Measurements from ENCODE around the gene PHLDB2. TPM values are rescaled to one million over a fixed set of nuclear protein-coding genes. Genes with fewer than 3 reads are reported as not detected.

The PHLDB2 gene
- total RNA-seq, 2 experiments from 2014 or later: 5.8 to 6.0 TPM

- H3K4me1 Mint-ChIP-seq (ENCODE audit: low read depth): peaks cover 10% of the 10 kb centered on the region
- TF ChIP-seq, protein P1, sequence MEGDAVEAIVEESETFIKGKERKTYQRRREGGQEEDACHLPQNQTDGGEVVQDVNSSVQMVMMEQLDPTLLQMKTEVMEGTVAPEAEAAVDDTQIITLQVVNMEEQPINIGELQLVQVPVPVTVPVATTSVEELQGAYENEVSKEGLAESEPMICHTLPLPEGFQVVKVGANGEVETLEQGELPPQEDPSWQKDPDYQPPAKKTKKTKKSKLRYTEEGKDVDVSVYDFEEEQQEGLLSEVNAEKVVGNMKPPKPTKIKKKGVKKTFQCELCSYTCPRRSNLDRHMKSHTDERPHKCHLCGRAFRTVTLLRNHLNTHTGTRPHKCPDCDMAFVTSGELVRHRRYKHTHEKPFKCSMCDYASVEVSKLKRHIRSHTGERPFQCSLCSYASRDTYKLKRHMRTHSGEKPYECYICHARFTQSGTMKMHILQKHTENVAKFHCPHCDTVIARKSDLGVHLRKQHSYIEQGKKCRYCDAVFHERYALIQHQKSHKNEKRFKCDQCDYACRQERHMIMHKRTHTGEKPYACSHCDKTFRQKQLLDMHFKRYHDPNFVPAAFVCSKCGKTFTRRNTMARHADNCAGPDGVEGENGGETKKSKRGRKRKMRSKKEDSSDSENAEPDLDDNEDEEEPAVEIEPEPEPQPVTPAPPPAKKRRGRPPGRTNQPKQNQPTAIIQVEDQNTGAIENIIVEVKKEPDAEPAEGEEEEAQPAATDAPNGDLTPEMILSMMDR (IDR thresholded peaks at IDR 0.05): no peak
- Histone ChIP-seq H3K36me3 (ENCODE audit: insufficient read depth, low read length) (no peaks in the 10 kb centered on the region), H3K4me3 (ENCODE audit: low read length) (no peak overlapping the region), H3K4me1 (ENCODE audit: insufficient read depth, low read length) (peaks cover 8% of the 10 kb centered on the region), H3K27me3 (ENCODE audit: control insufficient read depth in 1 of 2, insufficient read depth in 2 of 2, low read length in 2 of 2) (no peaks in the 10 kb centered on the region), H3K27ac (ENCODE audit: low read depth in 1 of 2, low read length in 2 of 2) (no peak overlapping the region), H3K9me3 (ENCODE audit: control insufficient read depth in 1 of 2, insufficient read depth in 1 of 2, low read length in 2 of 2) (no peaks in the 10 kb centered on the region)
- ATAC-seq (ENCODE audit: poor library complexity): no peak
- H3K9me3 Mint-ChIP-seq: no peaks in the 10 kb centered on the region
- intact Hi-C loops (cut with DNase I, micrococcal nuclease): loop anchor here in 1 of 2 experiments (5.0 kb wide), 1 partner anchor 33 kb away; the partner anchor contains the start of gene ABHD10
- no peak for DNase-seq
- no peaks in the 10 kb centered on the region for H3K27me3 Mint-ChIP-seq
- POLR2A ChIA-PET: no interaction called here
- no peak overlapping the region for H3K27ac Mint-ChIP-seq
- CTCF ChIA-PET: no interaction called here
- no peaks in the 10 kb centered on the region for H3K36me3 Mint-ChIP-seq (ENCODE audit: low read depth)
- no peak overlapping the region for H3K4me3 Mint-ChIP-seq
Measured at GRCh38 chr3:112010636-112011035, 151.6 kb downstream of the PHLDB2 start.

DNA sequence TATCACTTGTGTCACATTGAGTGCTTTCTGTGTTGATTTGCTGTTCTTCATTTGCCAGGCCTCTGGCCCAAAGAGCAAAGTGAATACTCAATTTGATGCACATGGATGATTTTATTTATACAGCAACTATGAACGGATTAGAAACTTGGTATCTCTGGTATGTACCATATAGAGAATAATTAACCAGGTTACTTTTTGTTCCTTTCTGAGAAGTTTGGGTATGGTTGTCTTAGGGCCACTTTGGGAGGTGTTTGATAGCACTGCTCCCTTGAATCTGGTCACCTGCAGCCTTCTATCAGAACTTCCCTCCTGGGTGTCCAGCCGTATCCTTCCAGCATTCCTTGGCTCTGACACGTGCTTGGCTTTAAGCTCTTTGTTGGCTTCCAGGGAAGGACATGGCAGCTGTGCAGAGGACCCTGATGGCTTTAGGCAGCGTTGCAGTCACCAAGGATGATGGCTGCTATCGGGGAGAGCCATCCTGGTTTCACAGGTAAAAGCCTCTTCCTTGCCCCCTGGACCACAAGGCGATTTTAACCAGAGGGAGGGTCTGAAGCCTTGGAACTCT is 152.4 kb downstream of the PHLDB2 start:
- TF ChIP-seq, protein P1 (IDR thresholded peaks at IDR 0.05): no peak
- no peaks in the 10 kb centered on the region for H3K9me3 Mint-ChIP-seq
- H3K27me3 Mint-ChIP-seq: no peaks in the 10 kb centered on the region
- Histone ChIP-seq H3K9me3 (ENCODE audit: control insufficient read depth in 1 of 2, insufficient read depth in 1 of 2, low read length in 2 of 2) (no peaks in the 10 kb centered on the region), H3K4me3 (ENCODE audit: low read length) (no peak overlapping the region), H3K36me3 (ENCODE audit: insufficient read depth, low read length) (no peaks in the 10 kb centered on the region), H3K27me3 (ENCODE audit: control insufficient read depth in 1 of 2, insufficient read depth in 2 of 2, low read length in 2 of 2) (no peaks in the 10 kb centered on the region), H3K4me1 (ENCODE audit: insufficient read depth, low read length) (peaks cover 8% of the 10 kb centered on the region), H3K27ac (ENCODE audit: low read depth in 1 of 2, low read length in 2 of 2) (no peak overlapping the region)
- ChIA-PET POLR2A (interaction anchor here (0.6 kb wide), 1 partner anchor 9 kb away, joined by 3 read pairs; no protein-coding TSS in a partner anchor), CTCF (no interaction called here)
- no peaks in the 10 kb centered on the region for H3K36me3 Mint-ChIP-seq (ENCODE audit: low read depth)
- no peak for ATAC-seq (ENCODE audit: poor library complexity)
- peaks cover 10% of the 10 kb centered on the region for H3K4me1 Mint-ChIP-seq (ENCODE audit: low read depth)
- intact Hi-C loops (cut with DNase I, micrococcal nuclease): loop anchor here in 1 of 2 experiments (5.0 kb wide), 1 partner anchor 34 kb away; the partner anchor contains the start of gene ABHD10
- DNase-seq: no peak
- H3K27ac Mint-ChIP-seq: no peak overlapping the region
- H3K4me3 Mint-ChIP-seq: no peak overlapping the region

DNA sequence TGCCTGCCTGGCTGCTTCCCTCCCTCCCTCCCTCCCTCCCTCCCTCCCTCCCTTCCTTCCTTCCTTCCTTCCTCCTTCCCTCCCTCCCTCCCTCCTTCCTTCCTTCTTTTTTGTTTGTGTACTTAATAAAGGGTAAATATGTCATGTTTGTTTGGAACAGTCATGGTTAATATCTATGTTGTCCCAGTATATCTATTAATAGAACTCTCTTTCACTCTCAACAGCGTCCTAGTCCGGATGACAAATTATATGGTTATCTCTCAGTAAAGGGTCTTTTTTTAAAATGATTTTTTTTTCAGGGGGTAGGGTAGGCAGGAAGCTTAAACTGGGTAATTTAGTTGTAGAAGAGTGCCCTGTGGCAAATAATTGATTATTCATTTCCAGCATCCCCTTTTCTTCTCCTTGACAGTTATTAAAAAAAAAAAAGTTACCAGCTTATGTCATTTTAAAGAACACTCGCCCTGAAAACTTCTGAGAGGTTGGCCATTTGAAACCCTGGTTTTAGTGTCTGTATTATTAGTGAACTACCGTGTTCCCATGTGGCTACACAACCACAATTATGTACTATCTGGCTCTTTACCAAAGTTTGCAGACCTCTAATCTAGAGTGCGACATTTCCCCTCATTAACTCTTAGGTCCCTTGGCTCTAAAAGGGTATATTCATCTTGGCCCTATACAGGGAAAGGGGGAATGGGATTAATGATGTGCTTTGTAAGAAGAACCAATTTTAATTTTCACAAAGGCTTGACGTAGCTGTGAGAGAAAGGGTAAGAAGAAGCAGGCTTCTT is 153.3 kb downstream of the PHLDB2 start:
- ChIA-PET CTCF (interaction anchor here (1.3 to 2.3 kb wide), 8 partner anchors 8 to 342 kb away, joined by 3 to 23 read pairs (median 6); no protein-coding TSS in a partner anchor), POLR2A (interaction anchor here (0.6 to 1.5 kb wide), 3 partner anchors 10 to 14 kb away, joined by 3 to 4 read pairs (median 4); partner anchors contain the start of gene TAGLN3)
- DNase-seq: no peak
- Histone ChIP-seq H3K4me1 (ENCODE audit: insufficient read depth, low read length) (peaks cover 8% of the 10 kb centered on the region), H3K9me3 (ENCODE audit: control insufficient read depth in 1 of 2, insufficient read depth in 1 of 2, low read length in 2 of 2) (no peaks in the 10 kb centered on the region), H3K27me3 (ENCODE audit: control insufficient read depth in 1 of 2, insufficient read depth in 2 of 2, low read length in 2 of 2) (no peaks in the 10 kb centered on the region), H3K36me3 (ENCODE audit: insufficient read depth, low read length) (no peaks in the 10 kb centered on the region), H3K4me3 (ENCODE audit: low read length) (no peak overlapping the region), H3K27ac (ENCODE audit: low read depth in 1 of 2, low read length in 2 of 2) (no peak overlapping the region)
- TF ChIP-seq, protein P1 (IDR thresholded peaks at IDR 0.05): no peak
- Mint-ChIP-seq H3K9me3 (no peaks in the 10 kb centered on the region), H3K4me3 (no peak overlapping the region), H3K27ac (no peak overlapping the region), H3K4me1 (ENCODE audit: low read depth) (peaks cover 10% of the 10 kb centered on the region), H3K27me3 (no peaks in the 10 kb centered on the region), H3K36me3 (ENCODE audit: low read depth) (no peaks in the 10 kb centered on the region)
- intact Hi-C loops (cut with DNase I, micrococcal nuclease): loop anchor here (2.0 to 5.0 kb wide), 3 partner anchors 16 to 35 kb away; partner anchors contain the start of gene ABHD10 (in 1 of the 2)
- no peak for ATAC-seq (ENCODE audit: poor library complexity)
